Measurements from ENCODE around the gene ALDH5A1. TPM values are rescaled to one million over a fixed set of nuclear protein-coding genes. Genes with fewer than 3 reads are reported as not detected.

The ALDH5A1 gene
- total RNA-seq, 1 donor from 2014 or later = 1.4 TPM

DNA sequence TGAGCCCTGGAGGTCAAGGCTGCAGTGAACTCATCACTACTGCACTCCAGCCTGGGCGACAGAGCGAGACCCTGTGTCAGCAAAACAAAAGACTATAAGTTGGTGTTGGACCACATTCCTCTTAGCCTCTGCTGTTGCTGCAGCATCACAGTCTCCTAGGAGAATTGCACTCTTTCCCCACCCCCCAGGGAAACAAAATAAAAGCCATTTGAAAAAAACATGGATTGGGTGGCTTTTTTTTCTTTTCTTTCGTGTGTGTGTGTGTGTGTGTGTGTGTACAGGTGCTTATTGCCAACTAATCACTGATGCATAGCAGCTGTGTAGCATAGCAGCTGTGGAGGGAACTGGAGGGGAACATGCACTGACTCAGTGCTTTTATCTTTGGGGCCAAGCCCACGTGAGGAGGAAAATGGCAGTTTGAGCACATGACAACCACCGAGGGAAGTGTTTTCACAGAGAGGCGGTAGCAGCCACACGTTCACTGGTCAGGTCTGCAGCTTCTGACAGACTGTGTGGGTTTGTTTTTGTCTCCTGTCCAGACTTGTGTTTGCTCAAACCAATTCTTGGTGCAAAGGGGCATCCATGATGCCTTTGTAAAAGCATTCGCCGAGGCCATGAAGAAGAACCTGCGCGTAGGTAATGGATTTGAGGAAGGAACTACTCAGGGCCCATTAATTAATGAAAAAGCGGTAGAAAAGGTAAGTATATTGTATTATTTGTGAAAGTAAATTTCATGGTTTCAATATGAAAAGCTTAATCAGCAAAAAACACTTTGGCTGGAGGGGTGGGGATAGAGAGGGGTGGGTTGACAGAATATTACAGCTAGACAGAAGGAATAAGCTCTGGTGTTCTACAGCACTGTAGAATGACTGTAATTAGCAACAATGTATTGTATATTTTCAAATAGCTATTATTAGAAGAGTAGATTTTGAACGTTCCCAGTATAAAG, 27.7 kb downstream of the ALDH5A1 start:
- DNase-seq (ENCODE audit: low read depth in 2 of 2) = no peak

DNA sequence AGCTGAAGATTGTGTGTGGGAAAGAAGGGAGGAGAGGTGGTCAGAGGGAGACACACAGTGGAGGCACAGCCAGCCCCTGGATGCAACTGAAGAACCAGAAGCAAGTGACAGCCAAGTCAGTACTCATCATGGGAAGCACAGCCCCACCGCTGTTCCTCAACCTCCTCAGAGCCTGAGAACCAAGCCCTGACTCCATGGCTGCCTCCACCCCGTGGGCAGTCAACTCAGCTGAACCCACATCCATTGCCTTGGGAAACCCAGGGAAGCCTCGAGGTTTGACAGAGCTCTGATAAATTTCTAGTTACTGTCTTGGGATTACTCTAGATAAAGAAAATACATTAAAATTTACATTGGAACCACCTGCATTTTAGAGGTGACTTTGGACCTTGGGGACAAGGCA, 29.6 kb downstream of the ALDH5A1 start:
- no peak for DNase-seq (ENCODE audit: low read depth in 2 of 2)

DNA sequence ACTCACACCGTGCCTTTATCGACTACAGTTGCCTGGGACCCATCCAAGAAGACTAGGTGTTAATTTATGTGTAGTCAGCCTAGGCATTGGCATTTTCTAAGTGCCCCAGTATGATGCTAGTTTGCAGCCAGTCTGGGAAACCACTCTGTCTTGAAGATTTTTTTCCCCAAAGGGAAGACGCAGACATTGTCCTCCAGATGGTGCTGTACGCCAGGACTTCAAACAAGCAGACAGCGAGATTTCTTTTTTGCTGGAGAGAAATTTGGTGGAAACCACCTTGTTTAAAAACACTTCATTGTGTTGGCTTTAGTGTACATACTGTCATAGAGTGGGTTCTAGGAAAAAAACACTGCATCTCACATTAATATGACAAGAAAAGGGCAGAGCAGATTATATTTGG, 30.0 kb downstream of the ALDH5A1 start:
- DNase-seq (ENCODE audit: low read depth in 2 of 2) = peak; percentile 12 to 51

DNA sequence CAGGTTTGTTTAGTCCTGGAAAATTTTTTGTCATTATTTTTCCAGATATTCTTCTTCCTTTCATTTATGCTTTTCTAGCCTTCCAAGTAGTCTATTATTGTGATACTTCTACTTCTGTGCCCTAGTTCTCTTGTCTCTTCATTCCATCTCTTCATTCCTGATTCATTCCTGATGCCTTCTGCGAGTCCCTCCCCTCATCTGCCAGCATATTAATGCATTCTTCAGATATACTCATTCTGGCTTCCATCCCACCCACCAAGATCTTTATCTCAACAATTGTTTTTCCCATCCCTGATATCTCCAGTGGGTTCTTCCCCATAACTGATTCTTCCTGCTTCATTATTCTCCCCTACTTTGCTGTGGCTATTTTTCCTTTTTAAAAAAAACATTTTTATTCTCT, 35.2 kb downstream of the ALDH5A1 start:
- DNase-seq (ENCODE audit: low read depth in 2 of 2) = no peak

DNA sequence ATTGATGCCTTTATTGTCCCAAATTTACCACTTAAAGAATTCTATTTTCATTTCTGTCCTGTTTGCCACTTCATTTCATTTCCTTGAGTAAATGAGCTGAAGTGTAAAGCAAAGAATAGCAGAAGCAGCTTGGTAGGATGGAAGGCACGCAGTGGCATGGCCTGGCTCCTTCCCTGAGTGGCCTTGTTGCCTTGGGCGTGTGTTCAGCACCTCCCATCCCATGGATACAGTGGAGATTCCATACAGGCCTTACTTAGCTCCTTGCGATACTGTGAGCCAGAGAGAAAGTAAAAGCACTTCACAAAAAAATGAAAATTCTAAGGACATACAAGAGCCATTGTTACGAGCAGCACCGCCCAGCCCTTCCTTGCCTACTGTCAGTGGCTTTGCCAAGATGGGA, 39.6 kb downstream of the ALDH5A1 start:
- no peak for DNase-seq (ENCODE audit: low read depth in 2 of 2)

DNA sequence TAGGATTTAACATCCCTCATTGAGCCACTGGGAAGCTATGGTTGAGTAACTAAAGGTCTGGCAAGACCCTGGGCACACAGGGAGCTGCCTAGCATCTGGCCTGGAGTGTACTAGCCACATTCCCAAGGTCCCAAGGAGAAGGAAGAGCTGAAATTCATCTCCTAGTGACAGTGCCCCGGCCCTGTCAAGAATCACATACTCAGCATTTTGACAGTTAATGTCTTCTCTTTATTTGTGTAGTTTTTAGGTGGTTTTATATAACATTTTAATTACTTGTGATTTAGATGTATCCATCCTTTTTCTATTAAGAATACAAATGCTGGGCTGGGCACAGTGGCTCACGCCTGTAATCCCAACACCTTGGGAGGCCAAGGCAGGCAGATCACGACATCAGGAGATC, 40.4 kb downstream of the ALDH5A1 start:
- no peak for DNase-seq (ENCODE audit: low read depth in 2 of 2)

DNA sequence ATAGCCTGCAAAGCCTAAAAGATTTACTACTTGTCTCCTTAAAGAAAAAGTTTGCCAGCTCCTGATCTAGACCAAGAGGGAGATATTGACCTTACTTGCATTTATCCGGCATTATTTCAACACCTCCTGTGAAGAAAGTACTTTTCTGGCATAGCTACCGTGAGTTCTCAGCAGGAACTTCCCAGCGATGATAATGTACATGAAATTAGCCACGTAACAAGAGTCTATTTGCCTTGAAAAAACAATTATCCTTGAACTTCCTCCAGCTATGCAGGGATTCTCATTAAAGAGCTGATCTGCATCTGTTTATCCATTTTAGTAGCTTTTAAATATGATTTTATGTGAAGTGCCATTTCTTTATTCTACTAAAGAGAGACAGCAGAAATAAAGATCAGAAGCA, 41.7 kb downstream of the ALDH5A1 start:
- DNase-seq (ENCODE audit: low read depth in 2 of 2) = no peak

DNA sequence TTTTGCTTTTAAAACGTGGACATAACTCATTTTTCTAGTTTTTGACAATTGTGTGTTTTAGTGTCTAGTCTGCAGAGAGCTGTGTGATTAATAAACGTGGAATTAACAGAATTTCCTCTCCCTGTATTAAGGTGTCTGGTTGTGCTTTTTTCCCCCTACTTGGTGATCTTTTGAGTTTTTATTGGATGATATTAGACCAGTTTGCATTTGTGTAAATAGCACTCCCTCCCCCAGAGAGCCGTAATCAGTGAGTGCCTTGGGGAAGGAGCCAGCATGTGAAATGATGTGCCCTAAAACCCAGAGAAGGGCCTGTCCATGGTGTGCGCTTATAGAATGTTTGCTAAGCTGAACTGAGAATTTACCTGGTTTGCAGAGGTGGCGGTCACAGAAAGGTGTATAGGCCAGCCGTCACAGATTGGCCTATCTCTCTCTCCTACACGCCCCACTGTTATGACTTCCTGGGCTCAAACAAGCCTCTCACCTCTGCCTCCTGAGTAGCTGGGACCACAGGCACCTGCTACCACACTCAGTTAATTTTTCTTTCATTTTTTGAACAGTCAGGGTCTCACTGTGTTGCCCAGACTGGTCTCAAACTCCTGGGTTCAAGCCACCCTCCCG, 42.4 kb downstream of the ALDH5A1 start:
- no peak for DNase-seq (ENCODE audit: low read depth in 2 of 2)

DNA sequence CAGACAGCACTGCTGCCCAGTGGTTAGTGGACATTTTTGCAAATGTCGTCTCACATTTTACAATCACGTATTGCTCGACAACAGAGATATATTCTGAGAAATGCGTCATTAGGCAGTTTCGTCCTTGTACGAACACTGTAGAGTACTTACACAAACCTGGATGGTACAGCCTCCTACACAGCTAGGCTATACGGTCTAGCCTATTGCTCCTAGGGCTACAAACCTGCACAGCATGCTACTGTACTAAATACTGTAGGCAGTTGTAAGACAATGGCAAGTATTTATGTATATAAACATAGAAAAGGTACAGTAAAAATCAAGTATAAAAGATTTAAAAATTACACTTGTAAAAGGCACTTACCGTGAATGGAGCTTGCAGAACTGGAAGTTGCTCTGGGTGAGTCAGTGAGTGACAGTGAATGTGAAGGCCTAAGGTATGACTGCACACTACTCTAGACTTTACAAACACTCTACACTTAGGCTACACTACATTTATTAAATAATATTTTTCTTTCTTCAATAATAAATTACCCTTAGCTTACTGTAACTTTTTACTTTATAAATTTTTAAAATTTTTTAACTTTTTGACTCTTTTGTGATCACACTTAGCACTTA, 43.1 kb downstream of the ALDH5A1 start:
- DNase-seq (ENCODE audit: low read depth in 2 of 2) = no peak

DNA sequence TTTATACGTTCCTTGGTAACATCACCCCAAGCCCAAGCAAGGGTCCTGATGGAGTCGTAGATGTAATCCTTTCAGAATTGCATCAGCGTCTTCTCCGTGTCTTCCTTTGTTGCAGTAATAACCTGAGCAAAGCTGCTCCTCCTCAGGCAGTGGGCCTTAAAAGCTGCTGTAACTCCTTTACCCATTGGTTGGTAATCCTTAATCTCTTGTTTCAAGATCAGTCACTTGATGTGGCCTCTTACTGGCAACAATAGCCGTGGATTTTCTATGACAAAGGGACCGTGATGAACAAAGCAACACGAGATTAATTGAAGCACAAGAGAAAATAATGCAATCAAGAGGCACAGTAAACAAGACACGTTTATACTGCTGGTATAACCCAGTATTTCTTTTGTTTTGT, 44.6 kb downstream of the ALDH5A1 start:
- no peak for DNase-seq (ENCODE audit: low read depth in 2 of 2)

DNA sequence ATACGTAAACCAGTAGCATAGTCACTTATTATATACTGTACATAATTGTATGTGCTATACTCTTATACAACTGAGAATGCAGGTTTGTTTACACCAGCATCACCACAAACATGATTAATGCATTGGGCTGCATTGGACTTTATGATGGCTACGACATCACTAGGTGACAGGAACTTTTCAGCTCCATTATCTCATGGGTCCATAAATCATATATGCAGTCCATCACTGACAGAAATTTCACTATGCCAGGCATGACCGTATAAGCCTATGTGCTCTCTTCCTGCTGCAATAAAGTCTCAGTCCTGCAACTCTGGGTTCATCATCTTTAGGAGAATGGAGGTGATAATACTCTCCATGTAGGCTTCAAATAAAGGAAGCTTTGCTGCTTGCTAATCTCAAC, 45.4 kb downstream of the ALDH5A1 start:
- DNase-seq (ENCODE audit: low read depth in 2 of 2) = no peak

DNA sequence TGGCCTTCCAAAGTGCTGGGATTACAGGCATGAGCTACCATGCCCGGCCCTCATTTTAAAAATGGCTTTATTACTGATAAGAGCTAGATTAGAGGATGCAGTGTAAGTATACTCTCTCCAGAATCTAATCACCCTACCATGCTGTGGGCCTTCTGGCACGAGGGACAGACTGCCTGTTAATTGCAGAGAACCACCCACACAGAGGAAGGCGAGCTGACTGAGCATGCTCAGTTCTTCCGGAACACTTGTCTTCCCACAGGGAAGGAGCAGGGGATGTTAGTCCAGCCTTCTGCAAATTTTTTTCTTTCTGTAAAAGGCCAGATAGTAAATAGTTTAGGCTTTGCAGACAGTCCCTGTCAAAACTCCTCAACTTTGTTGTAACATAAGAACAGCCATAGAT, 48.9 kb downstream of the ALDH5A1 start:
- DNase-seq (ENCODE audit: low read depth in 2 of 2) = no peak

DNA sequence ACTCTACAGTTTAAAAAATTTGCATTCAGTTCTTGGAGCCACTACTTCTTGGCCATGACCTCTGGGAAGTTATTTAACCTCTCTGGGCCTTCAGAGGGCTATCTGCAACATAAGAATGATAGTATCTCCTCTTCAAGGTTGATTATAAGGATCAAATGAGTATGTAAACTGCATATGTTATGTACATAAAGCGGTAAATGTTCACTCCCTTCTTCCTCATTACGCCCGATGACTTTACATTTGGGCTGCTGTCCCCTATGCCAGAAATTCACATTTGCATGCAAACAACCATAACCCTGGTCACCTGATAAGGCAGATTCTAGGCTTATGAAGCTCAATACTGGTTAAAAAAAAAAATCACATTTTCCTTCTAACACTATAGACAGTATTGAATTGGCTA, 50.4 kb downstream of the ALDH5A1 start:
- DNase-seq (ENCODE audit: low read depth in 2 of 2) = no peak

DNA sequence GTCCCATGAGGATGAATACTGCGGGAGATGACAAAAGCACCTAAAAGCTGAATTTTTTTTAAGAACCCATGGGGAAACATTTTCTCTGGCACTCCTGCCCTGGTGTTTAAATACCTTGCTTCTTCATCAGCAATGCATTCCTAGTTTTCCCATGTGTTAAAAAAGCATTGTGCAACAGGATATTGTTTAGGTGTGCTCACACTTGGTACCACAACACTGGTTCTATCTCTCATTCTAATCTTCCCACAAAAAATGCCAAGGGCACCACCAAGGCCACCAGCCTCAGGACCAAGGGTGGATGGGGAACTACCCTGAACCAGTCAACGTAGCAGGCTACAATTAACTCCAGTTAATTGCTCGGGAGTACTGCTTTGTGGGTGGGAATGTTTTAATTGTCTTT, 50.9 kb downstream of the ALDH5A1 start:
- no peak for DNase-seq (ENCODE audit: low read depth in 2 of 2)

DNA sequence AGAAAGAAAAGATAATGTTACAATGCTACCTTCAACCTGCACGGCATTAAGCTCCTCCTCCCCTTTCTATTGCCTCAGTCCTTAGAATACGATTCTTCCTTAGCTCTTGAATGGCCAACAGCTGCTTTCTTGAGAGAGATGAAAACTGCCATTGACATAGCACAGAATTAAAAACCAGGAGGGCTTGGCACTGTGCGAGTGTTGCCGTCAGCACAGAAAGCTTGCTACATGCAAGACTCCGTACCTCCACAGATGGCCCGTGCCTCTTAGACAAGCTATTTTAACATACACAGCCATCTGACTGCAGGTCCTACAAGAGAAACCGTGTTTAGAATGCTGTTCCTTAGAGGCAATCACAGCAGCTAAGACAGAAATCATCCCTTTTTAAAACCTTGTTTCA, 51.7 kb downstream of the ALDH5A1 start:
- DNase-seq (ENCODE audit: low read depth in 2 of 2) = no peak

DNA sequence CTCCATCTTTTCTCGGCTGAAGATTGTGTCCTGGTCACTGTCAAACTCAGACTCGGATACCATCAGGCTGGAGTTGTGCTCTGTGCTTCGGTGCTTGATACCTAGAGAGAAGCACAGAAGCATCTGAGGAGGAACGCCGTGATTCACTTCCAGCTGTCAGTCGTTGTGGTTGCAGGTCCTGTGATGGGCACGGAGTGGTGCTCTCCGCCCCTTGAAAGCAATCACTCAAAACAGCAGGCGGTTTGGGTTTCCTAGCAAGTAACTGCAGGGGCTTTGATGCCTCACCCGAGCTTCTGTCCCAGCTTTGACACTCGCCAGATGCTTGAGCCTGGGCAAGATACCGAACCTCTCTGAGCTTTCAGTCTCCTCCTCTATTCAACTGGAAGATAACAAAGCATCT, 52.5 kb downstream of the ALDH5A1 start:
- no peak for DNase-seq (ENCODE audit: low read depth in 2 of 2)

DNA sequence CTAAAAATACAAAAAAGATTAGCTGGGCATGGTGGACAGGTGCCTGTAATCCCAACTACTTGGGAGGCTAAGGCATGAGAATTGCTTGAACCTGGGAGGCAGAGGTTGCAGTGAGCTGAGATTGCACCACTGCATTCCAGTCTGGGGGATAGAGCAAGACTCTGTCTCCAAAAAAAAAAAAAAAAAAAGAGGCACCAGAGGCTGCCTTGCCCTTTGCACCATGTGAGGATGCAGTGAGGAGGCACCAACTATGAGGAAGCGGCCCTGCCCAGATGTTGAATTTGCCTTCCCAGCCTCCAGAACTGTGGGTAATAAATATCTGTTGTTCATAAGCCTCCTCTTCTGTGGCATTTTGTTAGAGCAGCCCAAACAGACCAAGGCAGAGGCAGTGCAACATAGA, 54.4 kb downstream of the ALDH5A1 start:
- DNase-seq (ENCODE audit: low read depth in 2 of 2) = no peak

DNA sequence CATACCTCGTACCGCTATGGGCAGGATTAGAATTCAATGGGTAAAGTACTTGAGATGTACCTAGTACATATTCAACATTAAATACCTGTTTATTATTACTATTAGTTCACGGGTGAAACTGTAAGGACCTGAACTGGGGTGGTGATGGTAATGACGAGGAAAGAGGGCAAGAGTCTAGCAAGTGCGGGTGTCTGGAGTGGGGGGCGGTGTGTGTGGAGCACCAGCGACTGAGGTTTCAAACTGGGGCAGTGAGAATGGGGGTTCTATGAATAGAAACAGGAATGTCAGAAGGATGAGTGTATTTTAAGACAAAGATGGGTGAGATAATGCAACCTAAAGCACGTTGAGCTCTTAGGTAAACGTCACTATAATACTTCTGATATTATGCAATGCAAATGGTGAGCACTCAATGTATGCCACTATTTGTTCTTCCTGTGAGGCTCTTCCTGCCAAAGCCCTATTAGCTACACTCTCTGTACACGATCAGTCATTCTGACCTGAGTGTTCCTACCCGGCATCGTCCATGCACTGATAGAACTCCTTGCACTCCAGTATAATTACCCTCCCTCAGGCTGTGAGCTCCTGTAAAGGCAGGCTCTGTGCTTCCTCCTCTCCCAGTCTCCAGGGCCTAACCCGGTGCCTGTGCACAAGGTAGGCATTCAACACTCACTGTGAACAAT, 55.0 kb downstream of the ALDH5A1 start:
- DNase-seq (ENCODE audit: low read depth in 2 of 2) = no peak

DNA sequence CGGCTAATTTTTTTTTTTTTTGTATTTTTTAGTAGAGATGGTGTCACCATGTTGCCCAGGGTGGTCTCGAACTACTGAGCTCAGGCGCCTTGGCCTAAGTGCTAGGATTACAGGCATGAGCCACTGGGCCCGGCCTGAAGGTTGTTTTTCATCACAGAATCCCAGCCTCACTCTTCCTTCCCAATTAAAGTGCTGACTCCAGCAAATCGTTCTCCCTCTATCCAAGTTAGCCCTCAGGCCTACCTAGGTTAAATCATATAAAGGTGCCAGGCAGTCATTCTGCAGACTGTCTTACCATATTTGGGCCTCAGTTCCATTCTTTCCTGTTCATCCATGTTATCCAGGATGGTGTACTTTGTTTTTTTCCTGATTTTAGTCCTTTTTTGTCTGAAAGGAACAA, 56.4 kb downstream of the ALDH5A1 start:
- DNase-seq (ENCODE audit: low read depth in 2 of 2) = no peak

DNA sequence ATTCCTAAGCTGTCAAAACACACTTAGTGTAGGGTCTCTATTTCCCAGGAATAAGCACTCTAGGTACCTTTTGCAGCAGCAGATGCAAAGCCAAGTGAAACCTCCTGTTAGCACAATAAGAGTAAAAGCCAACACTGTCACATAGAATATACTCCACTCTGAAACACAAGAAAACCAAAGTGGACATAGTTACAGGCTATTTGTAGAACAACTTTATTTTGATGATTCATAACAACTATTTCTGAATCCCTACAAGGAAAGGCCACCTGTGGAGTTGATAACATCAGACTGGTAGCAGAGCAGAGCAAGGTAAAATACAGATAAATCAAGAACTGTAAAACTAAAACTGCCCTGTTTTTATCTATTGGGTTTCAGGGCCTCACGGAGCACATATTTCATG, 59.7 kb downstream of the ALDH5A1 start:
- DNase-seq (ENCODE audit: low read depth in 2 of 2) = no peak

DNA sequence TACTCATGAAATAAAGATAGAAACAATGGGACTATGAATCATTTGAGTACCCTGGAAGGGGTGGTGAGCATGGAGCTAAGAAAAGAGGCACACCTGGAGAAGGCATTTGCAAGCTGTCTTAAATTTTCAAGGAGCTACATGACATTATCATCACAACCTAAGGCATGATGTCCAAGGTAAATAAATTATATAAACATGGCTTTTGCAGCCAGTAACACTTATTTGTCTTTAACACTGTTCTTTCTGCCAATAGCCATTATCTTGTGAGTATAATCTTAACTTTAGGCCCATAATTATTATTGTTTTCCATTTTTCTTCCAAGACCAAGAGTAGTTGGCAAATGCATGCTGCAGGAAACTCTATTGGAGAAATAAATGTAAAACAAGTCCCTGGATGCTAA, 63.7 kb downstream of the ALDH5A1 start:
- no peak for DNase-seq (ENCODE audit: low read depth in 2 of 2)

DNA sequence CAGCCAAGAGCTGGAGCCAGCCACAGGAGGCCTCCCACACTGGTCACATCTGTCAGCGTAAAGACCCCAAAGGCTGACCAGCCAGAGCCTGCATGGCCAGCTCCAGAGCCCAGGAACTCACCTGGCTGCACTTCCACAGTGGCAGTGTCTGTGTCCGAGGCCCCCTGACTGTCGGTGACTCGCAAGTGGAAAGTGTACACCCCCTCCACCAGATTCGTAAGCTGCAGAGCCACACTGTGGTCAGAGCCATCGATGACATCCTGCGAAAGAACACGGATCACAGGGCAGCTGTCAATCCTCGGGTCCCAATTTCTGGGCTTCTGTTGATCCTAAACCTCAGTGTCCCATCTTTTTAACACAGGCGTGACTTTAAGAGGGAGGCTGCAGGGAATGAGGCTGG, 69.3 kb downstream of the ALDH5A1 start:
- DNase-seq (ENCODE audit: low read depth in 2 of 2) = no peak
